IPS-18c (cell line): ENCODE data around the gene SPINK9.
"Not testable (repeated sequence)": the region's sequence is repeated elsewhere in the genome, so short reads cannot be mapped to it uniquely, and the experiment has no call there.

ENCODE experiments used
- H3K4me3 ChIP-seq: 2 replicates; pipeline ENCODE4 v1.7.0; 2013; ENCODE audit warnings: low read depth, mild to moderate bottlenecking, low read length, moderate library complexity; ENCODE audit not compliant: insufficient read depth
- H3K9me3 ChIP-seq: one replicate; pipeline ENCODE4 v1.6.1; 2013; ENCODE audit warnings: mild to moderate bottlenecking, low read length, moderate library complexity; ENCODE audit not compliant: control insufficient read depth, insufficient read depth

Gene SPINK9, protein sequence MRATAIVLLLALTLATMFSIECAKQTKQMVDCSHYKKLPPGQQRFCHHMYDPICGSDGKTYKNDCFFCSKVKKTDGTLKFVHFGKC

GRCh38 chr5:148335259-148335658 is at the start of gene SPINK9:
Gene SPINK9 (plus strand): TSS chr5:148335559. CDS start chr5:148335614, 55 bp downstream.
- H3K4me3 ChIP-seq, result no peak within 1 kb of the TSS
- no peaks in the 10 kb centered on the region for H3K9me3 ChIP-seq

DNA sequence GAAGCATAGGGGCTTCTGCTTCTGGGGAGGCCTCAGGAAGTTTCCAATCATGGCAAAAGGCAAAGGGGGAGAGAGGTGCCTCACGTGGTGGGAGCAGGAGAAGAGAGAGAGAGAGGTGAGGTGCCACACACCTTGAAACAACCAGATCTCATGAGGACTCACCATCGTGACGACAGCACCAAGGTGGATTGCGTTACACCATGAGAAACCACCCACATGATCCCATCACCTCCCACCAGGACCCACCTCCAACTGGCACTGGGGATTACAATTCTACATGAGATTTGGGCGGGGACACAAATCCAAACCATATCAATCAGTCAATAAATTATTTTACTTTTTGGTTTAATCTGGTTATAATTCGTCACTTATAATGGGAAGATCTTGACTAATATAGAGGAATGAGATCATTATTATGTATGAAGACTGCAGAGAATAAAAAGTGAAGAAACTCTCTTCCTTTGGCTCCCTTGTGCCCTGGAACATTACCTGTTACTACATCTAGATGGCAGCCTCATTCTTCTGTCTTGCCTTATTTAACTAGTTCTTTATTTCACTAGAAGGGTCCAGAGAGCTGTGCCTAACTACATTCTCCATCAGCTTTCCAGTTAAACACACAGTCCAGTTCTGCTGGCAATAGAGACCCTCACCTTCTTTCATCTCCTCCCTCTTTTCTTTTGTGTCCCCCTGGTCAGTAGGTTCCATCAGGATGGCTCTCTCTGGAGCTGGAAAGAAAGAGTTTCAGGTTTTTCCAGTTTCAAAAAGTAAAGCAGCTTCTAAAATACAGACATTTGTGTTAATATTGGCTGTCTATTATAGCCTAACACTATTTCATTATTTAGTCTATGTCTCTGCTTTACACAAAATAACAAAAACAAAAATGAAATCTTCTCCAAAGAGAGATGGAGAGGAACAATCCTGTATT is 44.8 kb upstream of the SPINK9 start:
- Histone ChIP-seq H3K9me3 (no peaks in the 10 kb centered on the region), H3K4me3 (no peak overlapping the region)

DNA sequence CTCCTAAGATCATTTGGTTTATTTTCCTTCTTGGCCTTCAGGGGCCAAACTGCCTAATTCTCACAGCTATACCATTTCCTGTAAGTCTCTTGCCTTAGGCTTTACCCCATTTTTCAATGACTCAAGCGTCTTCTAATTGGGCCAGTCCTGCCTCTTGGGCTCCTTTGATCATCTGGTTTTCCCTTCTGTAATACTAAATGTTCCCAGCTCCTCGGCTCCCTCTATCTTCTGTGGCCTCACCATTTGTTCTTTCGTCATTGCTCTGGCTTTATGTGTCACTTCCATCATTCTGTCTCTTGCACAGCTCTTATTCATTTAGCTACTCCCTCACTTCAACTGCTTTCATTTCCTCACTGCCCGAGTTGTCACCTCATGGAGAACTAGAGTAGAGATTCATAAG is 37.6 kb upstream of the SPINK9 start:
- Histone ChIP-seq H3K9me3 (no peaks in the 10 kb centered on the region), H3K4me3 (no peak overlapping the region)

DNA sequence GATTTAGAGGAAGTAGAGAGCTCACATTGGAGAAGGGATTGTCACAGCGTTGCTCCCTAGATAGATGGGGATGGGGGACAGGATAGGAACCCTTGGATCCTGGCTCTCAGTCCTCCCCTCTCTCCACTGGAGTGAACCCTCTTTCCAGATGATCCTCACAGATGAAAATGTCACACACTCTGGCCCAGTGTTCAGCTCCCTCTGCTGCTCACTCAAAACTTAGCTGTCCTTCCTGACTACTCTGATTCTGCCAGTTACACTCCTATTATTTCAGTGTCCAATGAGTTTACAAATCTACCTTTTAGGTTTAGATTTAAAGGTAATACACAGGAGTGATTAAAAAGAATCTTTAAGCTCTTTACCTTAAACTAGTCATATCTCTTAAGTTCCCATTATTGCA is 28.9 kb upstream of the SPINK9 start:
- Histone ChIP-seq H3K9me3 (peaks cover 5% of the 10 kb centered on the region), H3K4me3 (no peak overlapping the region)

DNA sequence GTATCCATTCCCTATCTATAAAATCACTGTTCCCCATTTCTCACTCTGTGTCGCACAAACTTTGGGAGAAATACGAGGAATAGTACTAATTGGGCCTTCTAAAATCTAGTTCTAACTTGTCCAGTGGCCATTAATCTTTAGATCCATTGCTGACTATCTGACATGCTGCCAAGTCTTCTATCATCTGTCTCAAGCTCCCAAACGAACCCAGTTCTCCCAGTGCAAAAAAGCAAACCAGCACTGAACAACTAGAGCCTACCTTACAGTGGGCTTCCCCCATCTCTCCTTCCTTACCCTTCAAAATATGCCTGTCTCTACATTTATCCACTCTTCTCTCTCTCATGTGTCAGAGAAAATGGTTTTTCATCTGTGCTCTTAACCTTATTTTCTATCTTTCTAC is 26.3 kb upstream of the SPINK9 start:
- Histone ChIP-seq H3K4me3 (no peak overlapping the region), H3K9me3 (peaks cover 5% of the 10 kb centered on the region)

- H3K9me3 ChIP-seq, result peaks cover 5% of the 10 kb centered on the region
These were observed 25.6 kb upstream of the SPINK9 start for GRCh38 chr5:148309746-148310145.

DNA sequence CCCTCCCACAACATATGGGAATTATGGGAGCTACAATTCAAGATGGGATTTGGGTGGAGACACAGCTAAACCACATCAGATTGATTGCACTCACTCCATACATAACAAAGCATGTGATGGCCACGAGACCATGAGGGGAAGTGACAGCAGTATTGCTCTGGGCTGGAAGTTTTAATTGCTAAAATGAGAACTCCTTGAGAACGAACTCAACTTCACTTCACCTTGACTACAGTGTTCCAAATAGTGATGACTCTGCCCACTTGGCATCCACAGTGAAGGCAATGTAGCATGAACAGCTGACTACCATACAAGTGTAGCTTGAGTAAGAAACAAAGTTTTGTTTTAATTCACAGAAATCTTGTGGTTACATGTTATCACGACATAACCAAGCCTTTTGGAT is 23.9 kb upstream of the SPINK9 start:
- Histone ChIP-seq H3K4me3 (no peak overlapping the region), H3K9me3 (peaks cover 5% of the 10 kb centered on the region)

More at GRCh38 chr5:148309746-148310145, 25.6 kb upstream of the SPINK9 start:
- H3K4me3 ChIP-seq, result no peak overlapping the region

- Histone ChIP-seq H3K9me3 (peaks cover 6% of the 10 kb centered on the region), H3K4me3 (no peak within 1 kb of the TSS)
These were observed 23.2 kb upstream of the SPINK9 start, which contains the start of gene SPINK7 for GRCh38 chr5:148312153-148312552. Gene SPINK7 (plus strand): TSS chr5:148312423. CDS start chr5:148312484, 61 bp downstream.

- H3K9me3 ChIP-seq, result peaks cover 2% of the 10 kb centered on the region
- no peak overlapping the region for H3K4me3 ChIP-seq
These were observed 21.2 kb upstream of the SPINK9 start for GRCh38 chr5:148314187-148314586.

- H3K4me3 ChIP-seq, result no peak overlapping the region
- peaks cover 2% of the 10 kb centered on the region for H3K9me3 ChIP-seq
These were observed 20.6 kb upstream of the SPINK9 start for GRCh38 chr5:148314731-148315130.

- H3K4me3 ChIP-seq, result peak overlapping the region; percentile 34
- H3K9me3 ChIP-seq, result not testable (repeated sequence)
These were observed 15.1 kb upstream of the SPINK9 start for GRCh38 chr5:148320011-148320963.

- no peak overlapping the region for H3K4me3 ChIP-seq
- no peaks in the 10 kb centered on the region for H3K9me3 ChIP-seq
These were observed 2.0 kb upstream of the SPINK9 start for GRCh38 chr5:148333262-148333849.

- H3K9me3 ChIP-seq, result peaks cover 2% of the 10 kb centered on the region
These were observed 1.5 kb downstream of the SPINK9 start for GRCh38 chr5:148336704-148337435.

DNA sequence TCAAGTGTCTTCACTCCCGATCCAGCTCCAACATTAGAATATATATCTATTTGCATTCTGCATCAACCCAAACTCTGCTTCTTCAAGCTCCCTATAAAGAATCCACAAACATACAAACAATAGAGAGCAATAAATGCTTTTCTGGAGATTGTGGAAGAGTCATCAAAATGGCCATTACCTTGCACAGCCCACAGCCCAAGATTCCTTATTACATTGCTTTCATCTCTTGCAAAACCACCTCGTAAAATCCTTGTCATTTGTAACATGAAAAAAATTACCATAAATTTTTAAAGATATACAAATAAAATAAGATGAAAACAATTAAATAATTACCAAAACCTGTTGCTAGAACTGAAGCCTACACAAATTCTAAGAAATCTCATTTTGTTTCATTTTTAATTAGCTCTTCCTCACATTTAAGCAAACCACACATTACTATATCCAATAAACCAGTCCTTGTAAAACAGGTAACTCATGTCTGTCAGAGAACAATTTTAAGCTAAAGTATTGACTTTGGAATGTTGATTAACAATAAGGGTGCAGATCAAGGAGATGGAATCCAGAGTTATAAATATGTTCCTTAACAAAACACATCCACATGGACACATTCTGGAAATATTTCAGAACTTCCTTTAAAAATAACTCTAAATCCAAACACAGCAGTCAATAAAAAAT is 7.1 kb downstream of the SPINK9 start:
- no peak overlapping the region for H3K4me3 ChIP-seq
- H3K9me3 ChIP-seq, result peaks cover 2% of the 10 kb centered on the region

More at GRCh38 chr5:148336704-148337435, 1.5 kb downstream of the SPINK9 start:
- H3K4me3 ChIP-seq, result no peak overlapping the region

DNA sequence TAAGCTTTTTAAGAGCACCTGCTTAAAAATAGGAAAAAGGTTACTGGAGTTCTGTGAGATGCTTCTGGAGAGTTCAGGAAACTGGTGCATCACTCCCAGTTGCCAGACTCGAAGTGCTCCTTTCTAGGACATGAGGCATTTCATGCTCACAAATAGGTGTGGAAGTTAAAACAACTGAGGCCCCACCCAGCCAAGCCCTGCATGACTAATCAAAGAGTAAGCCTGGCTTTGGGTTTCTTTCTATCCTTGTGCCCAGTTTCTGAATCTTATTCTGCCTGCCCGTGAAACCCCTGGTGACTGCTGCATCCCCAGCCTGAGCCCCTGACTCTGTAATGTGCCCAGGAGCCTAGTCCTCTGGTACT is 7.7 kb downstream of the SPINK9 start:
- H3K4me3 ChIP-seq, result no peak overlapping the region
- H3K9me3 ChIP-seq, result peaks cover 2% of the 10 kb centered on the region
